ENCODE data around the gene DDX51.

DNA sequence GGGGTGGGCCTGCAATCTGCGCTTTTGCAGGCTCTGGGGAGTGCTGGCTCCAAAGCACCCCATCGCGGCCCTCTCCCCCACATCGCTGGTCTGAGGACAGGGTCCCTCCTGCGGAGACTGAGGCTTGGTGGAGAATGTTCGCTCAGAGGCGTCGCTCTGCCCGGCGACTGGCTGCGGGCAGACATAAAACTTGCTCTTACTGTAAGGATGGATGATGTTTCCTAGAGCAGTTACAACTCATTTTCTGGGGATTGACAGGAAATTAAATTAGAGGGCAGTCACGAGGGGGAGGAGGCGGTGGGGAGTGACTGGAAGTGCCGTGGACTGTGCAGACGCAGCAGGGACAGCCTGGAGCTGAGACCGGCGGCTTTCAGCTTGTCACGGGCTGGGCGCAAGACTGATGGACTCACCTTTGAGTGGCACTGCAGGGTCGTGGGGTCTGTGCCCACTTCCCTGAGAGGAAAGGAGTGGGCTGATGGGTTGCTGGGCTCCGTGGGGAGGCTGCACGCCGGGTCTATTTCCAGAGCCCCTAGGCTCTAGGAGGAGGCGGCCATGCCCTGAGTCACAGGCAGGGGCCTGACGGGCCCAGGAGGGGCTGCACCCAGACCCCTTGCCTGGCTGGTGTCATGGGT is 32.9 kb upstream of the DDX51 start:
- TF ChIP-seq HDAC2 (CRISPR knock-in tag; IDR thresholded peaks at IDR 0.05) (no peak), ZNF331 (CRISPR knock-in tag; IDR thresholded peaks at IDR 0.05) (no peak)
